ENCODE measurements around the gene CA9.

DNA sequence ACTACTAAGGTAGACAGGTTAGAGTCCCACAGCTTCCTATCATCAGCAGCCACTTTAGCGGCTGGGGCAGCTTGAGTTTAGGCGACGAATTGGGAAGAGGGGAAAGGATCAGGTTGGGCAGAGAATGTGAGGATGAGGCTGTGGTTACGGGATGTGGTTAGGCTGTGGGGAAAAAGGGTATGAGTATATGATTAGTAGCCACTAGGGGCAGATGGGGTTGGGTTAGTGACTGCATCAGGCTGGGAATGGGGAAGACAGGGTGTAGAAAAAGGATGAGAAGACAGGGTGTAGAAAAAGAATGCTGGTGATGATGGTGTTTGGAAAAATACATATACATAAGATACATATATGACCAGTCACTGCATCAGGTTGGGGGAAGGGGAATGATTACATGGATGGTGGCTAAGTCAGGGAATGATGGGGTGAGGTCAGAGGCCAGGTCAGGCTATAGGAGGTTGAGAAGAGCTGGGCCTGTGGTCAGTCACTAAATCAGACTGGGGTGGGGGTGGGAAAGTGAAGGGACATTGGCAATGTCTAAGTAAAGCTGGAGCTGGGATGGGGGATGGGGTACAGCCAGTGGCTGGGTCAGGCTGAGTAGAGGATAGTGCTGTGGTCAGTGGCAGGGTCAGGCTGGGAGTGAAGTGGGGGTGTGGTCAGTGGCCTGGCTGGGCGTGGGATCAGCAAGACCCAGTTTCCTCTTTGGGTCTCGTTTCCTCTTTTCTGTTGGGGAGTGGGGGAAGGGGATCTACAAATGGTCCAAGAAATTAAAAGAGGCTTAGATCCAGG is 56.2 kb downstream of the CA9 start:
- TF ChIP-seq POLR2AphosphoS5 (IDR thresholded peaks at IDR 0.05; ENCODE audit: insufficient read depth in 1 of 2, low read depth in 1 of 2): no peak
- TF ChIP-seq POLR2A (IDR thresholded peaks at IDR 0.05): no peak
- peak in 1 of 3 experiments; percentile 40 for TF ChIP-seq CTCF (IDR thresholded peaks at IDR 0.05)

All from vagina (tissue), 2 donors.